PC-3 (cell line): ENCODE data around the gene RNF4. TPM values are rescaled to one million over a fixed set of nuclear protein-coding genes. Genes with fewer than 3 reads are reported as not detected.

ENCODE experiments used
- ATAC-seq: fragments of 200-7000 bp; cut with Tn5 transposase; 2 replicates; pipeline ENCODE4 v1.9.1; 2020; ENCODE audit warnings: mild to moderate bottlenecking, moderate library complexity
- BruUV-seq: library from RNA; stranded (reverse); fragments of 400-500 nt; replicated peaks from 2 replicates; lab custom pipeline; 2021; lab: Mats Ljungman, UMichigan
- CTCF ChIA-PET: fragments of 300-600 bp; sonication (Branson Sonifier 250); formaldehyde crosslinking; loops from one replicate; lab custom pipeline; 2022; ENCODE audit warnings: antibody characterized with exemption; lab: Charles Lee
- POLR2A ChIA-PET: fragments of 300-600 bp; sonication (Branson Sonifier 250); formaldehyde crosslinking; loops from one replicate; lab custom pipeline; 2022; ENCODE audit warnings: antibody characterized with exemption; ENCODE audit not compliant: unreplicated experiment; lab: Charles Lee
- DNase-seq: peaks from one replicate; pipeline ENCODE4 v3.0.0-alpha.2; 2015
- H2AFZ ChIP-seq: fragments of 300-600 bp; sonication (generic); 2 replicates; pipeline ENCODE4 v1.6.0; 2016; ENCODE audit warnings: antibody characterized with exemption, low read length
- H3F3A ChIP-seq: fragments of 300-600 bp; sonication (generic); one replicate; pipeline ENCODE4 v1.6.0; 2017; ENCODE audit warnings: antibody characterized with exemption, low read length, control low read depth, mild to moderate bottlenecking; ENCODE audit not compliant: unreplicated experiment
- H3K27ac ChIP-seq: fragments of 300-600 bp; sonication (generic); 2 replicates; pipeline ENCODE4 v1.5.1; 2016; ENCODE audit warnings: mild to moderate bottlenecking, low read length
- H3K27me3 ChIP-seq: fragments of 300-600 bp; sonication (generic); 2 replicates; pipeline ENCODE4 v1.6.1; 2016; ENCODE audit warnings: low read length, mixed read lengths
- H3K36me3 ChIP-seq: fragments of 300-600 bp; sonication (generic); 2 replicates; pipeline ENCODE4 v1.6.1; 2016; ENCODE audit warnings: low read depth, mixed run types, low read length, mixed read lengths
- H3K4me1 ChIP-seq: fragments of 300-600 bp; sonication (generic); 2 replicates; pipeline ENCODE4 v1.5.1; 2016; ENCODE audit warnings: low read length; ENCODE audit not compliant: insufficient read depth
- H3K4me2 ChIP-seq: fragments of 300-600 bp; sonication (generic); 2 replicates; pipeline ENCODE4 v1.6.0; 2016; ENCODE audit warnings: low read length
- H3K4me3 ChIP-seq: fragments of 300-600 bp; sonication (generic); 2 replicates; pipeline ENCODE4 v1.5.1; 2016; ENCODE audit warnings: mild to moderate bottlenecking, low read length, mixed read lengths
- H3K79me2 ChIP-seq: fragments of 300-600 bp; sonication (generic); 2 replicates; pipeline ENCODE4 v1.6.1; 2017; ENCODE audit warnings: low read length, mixed read lengths
- H3K9ac ChIP-seq: fragments of 300-600 bp; sonication (generic); 2 replicates; pipeline ENCODE4 v1.6.0; 2016; ENCODE audit warnings: mild to moderate bottlenecking, low read length
- H3K9me2 ChIP-seq: fragments of 300-600 bp; sonication (generic); replicated peaks from 2 replicates; pipeline ENCODE4 v1.6.1; 2016; ENCODE audit warnings: mixed run types, low read length, mixed read lengths
- H3K9me3 ChIP-seq: fragments of 300-600 bp; sonication (generic); 2 replicates; pipeline ENCODE4 v1.6.1; 2016; ENCODE audit warnings: low read length, mixed read lengths
- H4K20me1 ChIP-seq: fragments of 300-600 bp; sonication (generic); 2 replicates; pipeline ENCODE4 v1.6.1; 2016; ENCODE audit warnings: low read length, mixed read lengths
- EZH2 ChIP-seq: fragments of 300-600 bp; sonication (generic); IDR thresholded peaks from one replicate; pipeline ENCODE4 v1.6.1; 2017; ENCODE audit warnings: antibody characterized with exemption, mild to moderate bottlenecking, low read length; ENCODE audit not compliant: unreplicated experiment
- EZH2phosphoT487 ChIP-seq: fragments of 300-600 bp; sonication (generic); IDR thresholded peaks from 2 replicates; pipeline ENCODE4 v1.6.1; 2018; ENCODE audit warnings: mild to moderate bottlenecking, antibody characterized with exemption, low read length, borderline replicate concordance
- intact Hi-C: fragments of 100-400 bp; cut with micrococcal nuclease; formaldehyde crosslinking; loops from 2 replicates; pipeline ENCODE4 v1.9.0; 2023
- total RNA-seq: library from RNA; depleted of rRNA; stranded (reverse); fragments of >200 nt; gene quantifications from 2 replicates; pipeline ENCODE4 v1.2.3, GENCODE V29; 2014
- TF ChIP-seq, protein P1 (sequence below): fragments of 300-600 bp; sonication (generic); conservative IDR thresholded peaks from 2 replicates; pipeline ENCODE4 v1.5.1; 2017; ENCODE audit warnings: antibody characterized with exemption, low read depth, mild to moderate bottlenecking, low read length

Gene RNF4
- total RNA-seq, 1 experiment from 2014 or later, result 27.4 TPM

DNA sequence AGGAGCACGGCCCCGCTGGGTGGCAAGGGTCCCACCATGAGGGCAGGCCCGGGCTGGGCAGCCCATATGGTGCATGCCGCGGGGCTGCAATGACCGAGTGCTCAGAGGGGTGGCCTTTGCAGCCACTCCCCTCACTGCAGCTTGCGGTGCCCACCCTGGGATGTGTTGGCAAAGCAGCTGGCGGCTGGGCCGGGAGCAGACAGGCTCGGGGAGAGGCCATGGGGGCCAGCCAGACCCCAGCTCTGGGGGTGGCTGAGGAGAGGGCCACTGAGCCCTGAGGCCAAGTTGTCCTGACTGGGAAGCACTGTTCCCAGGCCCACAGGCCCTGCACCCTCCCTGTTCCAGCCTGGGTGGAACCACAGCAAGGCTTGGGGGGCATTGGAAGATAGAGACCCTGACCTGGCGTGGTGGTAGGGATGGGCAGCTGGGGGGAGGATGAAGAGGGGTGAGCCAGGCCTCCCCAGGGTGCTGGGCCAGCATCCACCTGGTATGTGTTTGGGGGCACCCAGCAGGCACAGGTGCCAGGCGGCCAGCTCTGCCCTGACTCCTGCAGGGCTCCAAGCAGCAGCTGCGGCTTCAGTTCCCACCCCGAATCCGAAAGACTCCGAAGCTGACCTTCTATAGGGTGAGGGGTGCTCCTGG, 18.4 kb upstream of the RNF4 start:
- ATAC-seq (no peak), DNase-seq (no peak)
- Histone ChIP-seq H3K27me3 (no peaks in the 10 kb centered on the region), H4K20me1 (no peaks in the 10 kb centered on the region), H3K36me3 (no peaks in the 10 kb centered on the region), H3K9me2 (no peaks in the 10 kb centered on the region), H3K27ac (no peak overlapping the region), H3K4me2 (no peak overlapping the region), H2AFZ (no peak overlapping the region), H3K4me3 (no peak overlapping the region), H3K9ac (no peak overlapping the region), H3K4me1 (no peaks in the 10 kb centered on the region), H3K9me3 (no peaks in the 10 kb centered on the region), H3F3A (no peaks in the 10 kb centered on the region), H3K79me2 (no peaks in the 10 kb centered on the region)
- ChIA-PET CTCF (no interaction called here), POLR2A (no interaction called here)
- intact Hi-C loops, result no loop called here
- BruUV-seq, result no TSS peak
- TF ChIP-seq EZH2phosphoT487 (no peak), EZH2 (no peak)
- TF ChIP-seq, protein P1, sequence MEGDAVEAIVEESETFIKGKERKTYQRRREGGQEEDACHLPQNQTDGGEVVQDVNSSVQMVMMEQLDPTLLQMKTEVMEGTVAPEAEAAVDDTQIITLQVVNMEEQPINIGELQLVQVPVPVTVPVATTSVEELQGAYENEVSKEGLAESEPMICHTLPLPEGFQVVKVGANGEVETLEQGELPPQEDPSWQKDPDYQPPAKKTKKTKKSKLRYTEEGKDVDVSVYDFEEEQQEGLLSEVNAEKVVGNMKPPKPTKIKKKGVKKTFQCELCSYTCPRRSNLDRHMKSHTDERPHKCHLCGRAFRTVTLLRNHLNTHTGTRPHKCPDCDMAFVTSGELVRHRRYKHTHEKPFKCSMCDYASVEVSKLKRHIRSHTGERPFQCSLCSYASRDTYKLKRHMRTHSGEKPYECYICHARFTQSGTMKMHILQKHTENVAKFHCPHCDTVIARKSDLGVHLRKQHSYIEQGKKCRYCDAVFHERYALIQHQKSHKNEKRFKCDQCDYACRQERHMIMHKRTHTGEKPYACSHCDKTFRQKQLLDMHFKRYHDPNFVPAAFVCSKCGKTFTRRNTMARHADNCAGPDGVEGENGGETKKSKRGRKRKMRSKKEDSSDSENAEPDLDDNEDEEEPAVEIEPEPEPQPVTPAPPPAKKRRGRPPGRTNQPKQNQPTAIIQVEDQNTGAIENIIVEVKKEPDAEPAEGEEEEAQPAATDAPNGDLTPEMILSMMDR, result no peak

DNA sequence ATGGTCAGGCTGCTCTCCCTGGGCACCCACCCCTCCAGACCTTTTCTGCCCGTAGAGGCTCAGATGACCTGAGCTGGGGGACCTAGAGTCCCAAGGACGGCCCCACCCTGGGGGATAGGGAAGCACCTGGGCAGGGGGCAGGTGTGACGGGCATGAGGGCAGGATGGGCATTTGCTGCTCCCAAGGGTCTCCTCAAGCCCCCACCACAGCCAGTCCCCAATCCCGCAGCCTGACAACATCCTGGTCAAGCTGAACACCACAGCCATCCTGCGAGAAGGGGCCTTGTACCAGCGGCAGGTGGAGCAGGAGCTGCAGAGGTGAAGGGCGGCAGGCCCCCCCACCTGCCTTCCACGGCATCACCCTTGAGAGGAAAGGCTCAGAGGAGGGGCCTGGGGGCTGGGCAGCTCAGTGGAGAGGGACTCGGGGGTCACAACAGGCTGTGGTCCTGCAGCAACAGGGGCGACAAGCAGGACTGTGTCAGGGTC, 17.8 kb upstream of the RNF4 start:
- DNase-seq (no peak), ATAC-seq (no peak)
- intact Hi-C loops, result no loop called here
- H3F3A ChIP-seq, result no peaks in the 10 kb centered on the region
- ChIA-PET CTCF (no interaction called here), POLR2A (no interaction called here)
- no peaks in the 10 kb centered on the region for H3K4me1 ChIP-seq
- no TSS peak for BruUV-seq
- no peaks in the 10 kb centered on the region for H3K36me3 ChIP-seq
- H3K79me2 ChIP-seq, result no peaks in the 10 kb centered on the region
- H2AFZ ChIP-seq, result no peak overlapping the region
- H3K9ac ChIP-seq, result no peak overlapping the region
- no peaks in the 10 kb centered on the region for H3K9me3 ChIP-seq
- H3K9me2 ChIP-seq, result no peaks in the 10 kb centered on the region
- H3K4me2 ChIP-seq, result no peak overlapping the region
- H3K4me3 ChIP-seq, result no peak overlapping the region
- H3K27me3 ChIP-seq, result no peaks in the 10 kb centered on the region
- no peaks in the 10 kb centered on the region for H4K20me1 ChIP-seq
- TF ChIP-seq EZH2phosphoT487 (no peak), EZH2 (no peak)
- TF ChIP-seq, protein P1, result no peak
- no peak overlapping the region for H3K27ac ChIP-seq
